Astrocyte of the spinal cord (primary cell): ENCODE results near the gene ASIC3.
A peak's percentile ranks its signal among the peaks of the same experiment; 100 is the strongest.

Experiments
- DNase-seq: peaks from one replicate; pipeline ENCODE4 v3.0.0; 2011; ENCODE audit warnings: low read depth, low spot score
- H3K4me3 ChIP-seq: 2 replicates; pipeline ENCODE4 v1.5.1; 2011; ENCODE audit warnings: low read depth, mild to moderate bottlenecking, low read length, moderate library complexity
- in situ Hi-C: cut with HindIII; loops from 2 replicates; pipeline ENCODE4 v1.10.0; 2017; ENCODE audit warnings: low sequenced_read_pairs
- TF ChIP-seq, protein P1 (sequence below): IDR thresholded peaks from 2 replicates; pipeline ENCODE4 v1.5.1; 2012; ENCODE audit warnings: low read depth, mild to moderate bottlenecking, low read length, inconsistent platforms

ASIC3 gene

DNA sequence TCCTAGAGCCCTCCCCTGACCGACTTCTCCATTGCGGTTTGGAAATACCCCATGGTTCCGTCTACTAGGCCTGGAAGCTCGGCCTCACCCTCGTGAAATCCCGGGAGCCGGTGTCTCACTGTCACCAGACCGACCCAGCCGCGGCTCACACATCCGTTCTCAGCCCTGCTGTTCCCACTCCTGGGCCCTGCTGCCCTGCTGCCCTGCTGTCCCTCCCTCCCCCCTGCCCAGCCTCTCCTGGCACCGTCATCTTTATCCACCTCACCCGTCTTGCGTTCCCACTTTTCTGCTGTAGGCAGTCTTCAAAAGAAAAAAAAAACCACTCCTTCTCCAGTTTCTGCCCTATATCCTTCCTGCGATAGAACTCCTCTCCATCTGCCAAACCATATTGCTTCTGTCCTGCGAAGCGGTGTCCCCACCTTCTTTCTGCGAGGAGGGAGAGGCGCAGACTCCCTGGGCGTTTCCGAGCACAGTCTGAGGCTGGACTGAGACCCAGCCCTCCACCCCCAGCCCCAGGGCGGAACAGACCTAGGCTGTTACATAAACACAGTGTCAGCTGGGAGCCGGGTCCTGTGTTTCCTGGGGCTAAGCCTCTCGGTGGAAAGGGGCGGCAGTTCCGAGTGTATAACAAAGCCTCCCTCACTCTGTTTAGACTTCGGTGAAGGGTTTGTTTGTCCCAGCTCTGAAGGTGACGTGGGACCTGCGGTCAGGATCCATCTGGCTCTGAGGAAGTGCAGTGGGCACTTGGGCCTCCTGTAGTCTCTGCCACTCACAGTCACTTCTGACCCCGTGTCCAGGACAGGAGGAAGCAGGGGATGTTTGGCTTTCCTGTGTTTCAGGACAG, 40.7 kb downstream of the ASIC3 start:
- peak overlapping the region; percentile 74 for H3K4me3 ChIP-seq
- peak; percentile 62 for DNase-seq
- in situ Hi-C loops = no loop called here
- TF ChIP-seq, protein P1, sequence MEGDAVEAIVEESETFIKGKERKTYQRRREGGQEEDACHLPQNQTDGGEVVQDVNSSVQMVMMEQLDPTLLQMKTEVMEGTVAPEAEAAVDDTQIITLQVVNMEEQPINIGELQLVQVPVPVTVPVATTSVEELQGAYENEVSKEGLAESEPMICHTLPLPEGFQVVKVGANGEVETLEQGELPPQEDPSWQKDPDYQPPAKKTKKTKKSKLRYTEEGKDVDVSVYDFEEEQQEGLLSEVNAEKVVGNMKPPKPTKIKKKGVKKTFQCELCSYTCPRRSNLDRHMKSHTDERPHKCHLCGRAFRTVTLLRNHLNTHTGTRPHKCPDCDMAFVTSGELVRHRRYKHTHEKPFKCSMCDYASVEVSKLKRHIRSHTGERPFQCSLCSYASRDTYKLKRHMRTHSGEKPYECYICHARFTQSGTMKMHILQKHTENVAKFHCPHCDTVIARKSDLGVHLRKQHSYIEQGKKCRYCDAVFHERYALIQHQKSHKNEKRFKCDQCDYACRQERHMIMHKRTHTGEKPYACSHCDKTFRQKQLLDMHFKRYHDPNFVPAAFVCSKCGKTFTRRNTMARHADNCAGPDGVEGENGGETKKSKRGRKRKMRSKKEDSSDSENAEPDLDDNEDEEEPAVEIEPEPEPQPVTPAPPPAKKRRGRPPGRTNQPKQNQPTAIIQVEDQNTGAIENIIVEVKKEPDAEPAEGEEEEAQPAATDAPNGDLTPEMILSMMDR = no peak

DNA sequence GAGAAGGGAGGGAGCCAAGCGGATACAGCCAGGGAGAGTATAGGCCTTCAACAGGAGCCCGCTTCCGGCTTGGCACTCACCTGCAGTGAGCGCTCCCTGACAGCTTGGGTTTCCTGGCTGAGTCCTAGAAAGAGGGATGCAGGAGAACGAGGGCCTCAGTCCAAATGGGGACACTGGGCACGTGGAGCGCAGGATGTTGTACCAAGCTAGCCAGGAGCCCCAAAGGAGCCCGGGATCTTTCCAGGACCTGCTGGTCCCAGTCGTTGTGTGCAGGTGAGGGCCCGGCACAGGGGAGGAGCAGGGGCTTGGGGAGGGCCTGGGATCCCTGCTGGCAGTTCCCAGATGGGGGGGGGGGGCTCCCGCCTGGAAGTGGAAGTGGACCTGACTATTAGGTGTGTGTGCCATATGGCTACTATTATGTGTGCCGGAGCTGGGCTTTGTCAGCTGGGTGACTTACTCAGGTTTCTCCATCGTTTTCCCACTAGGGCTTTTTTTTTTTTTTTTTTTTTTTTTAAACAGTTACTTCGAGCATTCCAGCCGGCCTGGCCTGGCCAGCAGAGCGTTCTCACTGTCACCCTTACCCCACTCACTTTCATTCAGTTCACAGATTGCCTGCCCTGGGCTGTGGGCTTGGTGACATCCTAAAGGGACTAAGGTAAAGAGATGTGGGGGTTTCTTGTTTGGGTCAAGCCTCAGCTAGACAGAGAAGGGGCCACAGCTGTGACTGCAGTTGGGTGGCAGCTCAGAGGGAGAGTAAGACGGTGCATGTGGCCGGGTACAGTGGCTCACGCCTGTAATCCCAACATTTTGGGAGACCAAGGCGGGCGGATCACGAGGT, 41.8 kb downstream of the ASIC3 start:
- in situ Hi-C loops = no loop called here
- TF ChIP-seq, protein P1 = no peak
- H3K4me3 ChIP-seq = no peak overlapping the region
- no peak for DNase-seq

DNA sequence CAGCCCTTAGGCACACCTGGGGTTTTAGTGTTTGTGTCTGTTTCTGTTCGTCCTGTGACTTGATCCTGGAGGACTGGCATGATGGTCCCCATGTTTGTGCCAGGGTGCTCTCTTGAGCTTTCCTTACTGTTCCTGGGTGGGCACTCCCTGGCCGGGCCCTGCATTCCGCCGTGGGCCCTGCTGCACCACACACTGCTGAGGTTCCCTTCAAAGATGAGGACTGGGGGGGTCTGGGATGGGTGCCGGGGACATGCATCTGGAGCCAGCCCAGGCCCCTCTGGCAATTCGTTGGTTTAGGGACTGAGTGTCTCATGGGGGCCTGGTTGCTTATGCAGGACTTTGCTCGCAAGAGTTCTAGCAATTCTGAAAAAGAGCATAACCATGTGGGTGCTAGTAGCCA, 42.7 kb downstream of the ASIC3 start:
- in situ Hi-C loops = no loop called here

DNA sequence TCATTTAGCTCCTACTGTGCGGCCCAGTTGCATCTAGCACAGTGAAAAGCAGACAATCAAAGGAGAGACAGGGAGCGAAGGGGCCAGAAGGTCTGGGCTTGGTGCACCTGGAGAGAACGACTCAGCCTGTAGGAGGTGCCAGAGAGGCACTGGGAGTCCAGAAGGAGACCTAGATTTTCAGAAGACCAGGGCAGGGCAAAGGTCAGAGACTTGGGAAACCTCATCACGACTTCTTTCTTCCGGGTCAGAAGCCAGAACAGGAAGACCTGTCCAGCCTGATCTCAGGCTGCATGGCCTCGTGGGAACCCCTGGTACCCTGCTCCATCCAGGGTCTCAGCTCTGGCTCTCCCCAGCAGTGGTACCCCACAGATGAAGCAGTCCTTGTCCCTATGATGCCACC, 43.1 kb downstream of the ASIC3 start:
- DNase-seq = no peak
- H3K4me3 ChIP-seq = no peak overlapping the region
- TF ChIP-seq, protein P1 = peak; percentile 75
- in situ Hi-C loops = no loop called here

More for the DNA sequence above, 42.7 kb downstream of the ASIC3 start:
- TF ChIP-seq, protein P1 = no peak
- no peak overlapping the region for H3K4me3 ChIP-seq
- no peak for DNase-seq

DNA sequence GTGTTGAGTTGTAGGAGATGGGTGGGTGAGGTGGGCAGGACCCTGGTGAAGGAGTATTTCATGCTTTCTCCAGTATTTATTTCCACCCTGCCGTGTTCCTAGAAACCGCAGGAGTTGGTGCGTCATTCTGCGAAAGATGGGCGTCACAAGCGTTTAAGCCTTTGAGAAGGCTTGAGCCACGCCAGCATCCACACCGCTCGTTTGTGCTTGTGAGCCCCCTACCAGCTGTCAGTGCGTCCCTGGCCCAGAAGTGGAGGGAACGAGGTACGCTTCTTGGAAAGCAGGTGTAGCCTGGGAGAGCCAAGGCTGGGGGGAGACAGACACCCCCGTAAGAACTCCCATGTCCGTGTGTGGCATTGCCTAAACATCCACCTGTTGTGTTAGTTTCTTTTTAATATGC, 43.7 kb downstream of the ASIC3 start:
- TF ChIP-seq, protein P1 = no peak
- no peak for DNase-seq
- H3K4me3 ChIP-seq = no peak overlapping the region

DNA sequence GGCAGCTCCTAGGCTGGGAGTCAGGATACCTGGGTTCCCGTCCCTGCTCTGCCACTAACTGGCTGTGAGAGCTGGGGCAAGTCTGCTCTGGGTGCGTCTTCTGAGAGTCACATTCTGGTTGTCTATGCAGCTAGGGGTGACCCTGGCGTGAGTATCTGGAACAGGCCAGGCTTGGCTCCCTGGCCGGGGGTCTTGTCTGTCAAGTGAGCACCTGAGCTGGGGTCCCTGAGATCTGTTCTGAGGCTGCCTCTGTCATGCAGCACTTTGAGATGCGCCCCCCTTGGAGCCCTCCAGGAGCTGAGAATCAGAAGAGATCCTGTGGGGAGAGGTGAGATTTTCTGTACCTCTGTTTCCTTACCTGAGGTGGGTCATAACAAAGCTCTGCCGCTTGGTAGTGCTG, 45.4 kb downstream of the ASIC3 start:
- no peak overlapping the region for H3K4me3 ChIP-seq
- in situ Hi-C loops = no loop called here
- TF ChIP-seq, protein P1 = no peak
- DNase-seq = no peak

More for the DNA sequence above, 43.7 kb downstream of the ASIC3 start:
- in situ Hi-C loops = no loop called here
